CD14-positive monocyte (primary cell): ENCODE results near the gene TSSK2. TPM values are rescaled to one million over a fixed set of nuclear protein-coding genes. Genes with fewer than 3 reads are reported as not detected.

Experiments
- DNase-seq, 3 donors: peaks; one replicate each; pipeline ENCODE4 v3.0.0-alpha.2; 2011 to 2022
- H2AFZ ChIP-seq: 2 replicates; pipeline ENCODE4 v1.6.0; 2012; ENCODE audit warnings: mild to moderate bottlenecking, low read depth, low read length, inconsistent platforms; ENCODE audit not compliant: insufficient read depth, poor library complexity, severe bottlenecking
- H3K27ac ChIP-seq, 2 donors: 1 replicate in 1 of 2; 2 replicates in 1 of 2; pipeline ENCODE4 v1.5.1; 2012 to 2013; ENCODE audit warnings: low read length in 2 of 2, control low read depth in 1 of 2, inconsistent platforms in 1 of 2, low read depth in 1 of 2, mild to moderate bottlenecking in 1 of 2
- H3K27me3 ChIP-seq, 2 donors: one replicate each; pipeline versions ENCODE4 v1.6.0 to v1.6.1; 2011 to 2013; ENCODE audit warnings: low read length in 2 of 2; ENCODE audit not compliant: control insufficient read depth in 2 of 2, insufficient read depth in 2 of 2
- H3K36me3 ChIP-seq, 2 donors: replicated peaks in 1 of 2; 1 replicate in 1 of 2; 2 replicates in 1 of 2; pipeline versions ENCODE4 v1.5.1 to v1.6.1; 2012 to 2013; ENCODE audit warnings: low read length in 2 of 2, control low read depth in 1 of 2, inconsistent platforms in 1 of 2, mild to moderate bottlenecking in 1 of 2; ENCODE audit not compliant: insufficient read depth in 2 of 2, control insufficient read depth in 1 of 2
- H3K4me1 ChIP-seq, 2 donors: 1 replicate in 1 of 2; 2 replicates in 1 of 2; pipeline versions ENCODE4 v1.5.1 to v1.6.1; 2012 to 2013; ENCODE audit warnings: low read length in 2 of 2, control low read depth in 1 of 2, inconsistent platforms in 1 of 2, mild to moderate bottlenecking in 1 of 2, moderate library complexity in 1 of 2; ENCODE audit not compliant: insufficient read depth in 2 of 2, control insufficient read depth in 1 of 2
- H3K4me2 ChIP-seq: replicated peaks from 2 replicates; pipeline ENCODE3; 2012; ENCODE audit warnings: low read length, moderate library complexity, mild to moderate bottlenecking; ENCODE audit not compliant: poor library complexity, severe bottlenecking; ENCODE audit errors: extremely low read depth
- H3K4me3 ChIP-seq, 3 experiments: fragments of 200-600 bp in 1 of 3; sonication (generic) in 1 of 3; replicated peaks in 1 of 3; 1 replicate in 2 of 3; 2 replicates in 1 of 3; pipeline ENCODE4 v1.5.1; 2011 to 2013; ENCODE audit warnings: low read length in 3 of 3, mild to moderate bottlenecking in 3 of 3, control low read depth in 2 of 3, low read depth in 2 of 3, inconsistent platforms in 1 of 3, moderate library complexity in 1 of 3
- H3K79me2 ChIP-seq: 2 replicates; pipeline ENCODE4 v1.6.0; 2012; ENCODE audit warnings: mild to moderate bottlenecking, control low read depth, inconsistent platforms, low read length, moderate library complexity; ENCODE audit not compliant: insufficient read depth
- H3K9ac ChIP-seq: 2 replicates; pipeline ENCODE4 v1.6.0; 2017; ENCODE audit warnings: low read length, mild to moderate bottlenecking; ENCODE audit not compliant: insufficient read depth, poor library complexity, severe bottlenecking
- H3K9me3 ChIP-seq, 2 donors: replicated peaks in 1 of 2; 1 replicate in 1 of 2; 2 replicates in 1 of 2; pipeline versions ENCODE4 v1.5.1 to v1.6.1; 2012 to 2013; ENCODE audit warnings: low read length in 2 of 2, control low read depth in 1 of 2; ENCODE audit not compliant: control insufficient read depth in 1 of 2, insufficient read depth in 1 of 2
- H4K20me1 ChIP-seq: 2 replicates; pipeline ENCODE4 v1.6.0; 2012; ENCODE audit warnings: mild to moderate bottlenecking, low read length, control low read depth, moderate library complexity; ENCODE audit not compliant: insufficient read depth
- H3K27ac Mint-ChIP-seq, 7 donors: one replicate each; pipeline ENCODE4 v1.8.0; 2020; ENCODE audit warnings: mild to moderate bottlenecking in 7 of 7, mixed read lengths in 7 of 7, moderate library complexity in 6 of 7, inconsistent platforms in 2 of 7
- H3K27me3 Mint-ChIP-seq, 3 donors: one replicate each; pipeline ENCODE4 v1.8.0; 2021 to 2022; ENCODE audit warnings: low read depth in 3 of 3, mild to moderate bottlenecking in 3 of 3, mixed read lengths in 3 of 3, moderate library complexity in 3 of 3, inconsistent platforms in 1 of 3
- H3K36me3 Mint-ChIP-seq, 2 donors: one replicate each; pipeline ENCODE4 v1.8.0; 2020; ENCODE audit warnings: mixed read lengths in 2 of 2, inconsistent platforms in 1 of 2, mild to moderate bottlenecking in 1 of 2
- H3K4me1 Mint-ChIP-seq: one replicate; pipeline ENCODE4 v1.8.0; 2020; ENCODE audit warnings: mild to moderate bottlenecking, mixed read lengths
- H3K4me3 Mint-ChIP-seq, 2 donors: one replicate each; pipeline ENCODE4 v1.8.0; 2020; ENCODE audit warnings: mild to moderate bottlenecking in 2 of 2, mixed read lengths in 2 of 2, moderate library complexity in 1 of 2
- H3K9me3 Mint-ChIP-seq, 7 donors: one replicate each; pipeline ENCODE4 v1.8.0; 2020 to 2022; ENCODE audit warnings: mixed read lengths in 7 of 7, mild to moderate bottlenecking in 6 of 7, moderate library complexity in 6 of 7, inconsistent platforms in 2 of 7
- WGBS: methylation state at CpG from one replicate; pipeline ENCODE4 v1.1.5; 2013; ENCODE audit warnings: missing lambda C conversion rate; ENCODE audit not compliant: insufficient coverage; 5-methylcytosine and 5-hydroxymethylcytosine counted together
- intact Hi-C, 2 donors: fragments of 100-400 bp; cut with micrococcal nuclease; formaldehyde crosslinking; loops; one replicate each; pipeline versions ENCODE4 v1.15.0 to v1.15.1; 2023
- polyA plus RNA-seq, 3 donors: library from polyadenylated mRNA; depleted of rRNA in 1 of 3; unstranded in 2 of 3; stranded (reverse) in 1 of 3; fragments of 300-500 nt in 2 of 3; fragments of >200 nt in 1 of 3; fragmentation: Illumina TruSeq in 2 of 3; gene quantifications; 1 replicate in 2 of 3; 2 replicates in 1 of 3; pipeline ENCODE4 v1.2.3, GENCODE V29; 2012 to 2021
- TF ChIP-seq, protein P1 (sequence below): fragments of 200-600 bp; IDR thresholded peaks from one replicate; pipeline ENCODE4 v1.8.0; 2022; ENCODE audit warnings: antibody characterized with exemption, mild to moderate bottlenecking

TSSK2 gene
- polyA plus RNA-seq, 3 donors: 0.04 TPM; not detected in 2

DNA sequence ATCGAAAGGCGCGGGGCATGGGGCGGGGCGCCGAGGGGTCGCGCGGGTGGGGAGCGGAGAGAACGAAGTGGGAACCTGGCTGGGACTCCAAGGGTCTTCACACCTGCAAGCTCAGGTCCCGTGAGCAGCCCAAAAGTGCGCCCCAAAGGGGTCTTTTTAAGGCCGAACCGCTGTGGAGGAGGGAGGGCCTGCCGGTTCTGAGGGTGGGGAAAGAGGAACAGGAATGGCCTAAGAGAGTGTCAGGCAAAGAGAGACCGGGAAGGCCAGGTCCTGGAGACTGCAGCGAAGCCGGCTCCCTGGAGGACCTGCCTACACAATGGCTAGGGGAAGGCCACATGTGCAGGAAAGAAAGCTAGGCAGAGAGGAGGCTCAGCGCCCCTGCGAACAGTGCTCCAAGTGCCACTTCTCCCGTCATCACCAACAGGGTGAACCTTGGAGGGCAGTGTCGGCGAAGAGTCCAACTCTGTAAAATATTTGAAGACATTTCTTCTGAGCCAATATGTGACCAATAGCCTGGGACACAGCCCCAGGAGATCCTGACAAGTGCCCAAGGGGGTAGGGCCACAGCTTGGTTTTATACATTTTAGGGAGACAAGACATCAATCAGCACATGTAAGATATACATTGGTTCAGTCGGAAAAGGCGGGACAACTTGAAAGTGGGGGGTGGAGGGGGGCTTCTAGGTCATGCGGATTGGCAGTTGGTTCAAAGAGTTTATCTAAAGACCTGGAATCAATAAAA, 8.2 kb upstream of the TSSK2 start:
- Mint-ChIP-seq H3K27ac (peak overlapping the region; percentile 76 to 97 (median 89)), H3K9me3 (peaks cover 0 to 3% (median 0%) of the 10 kb centered on the region in 7 donors), H3K4me3 (peak overlapping the region; percentile 85 to 92), H3K36me3 (peaks cover 2 to 25% of the 10 kb centered on the region in 2 donors), H3K27me3 (peaks cover 1 to 7% (median 5%) of the 10 kb centered on the region in 3 donors), H3K4me1 (peaks cover 43% of the 10 kb centered on the region)
- peaks cover 40 to 44% of the 10 kb centered on the region in 2 donors for H3K4me1 ChIP-seq
- TF ChIP-seq, protein P1, sequence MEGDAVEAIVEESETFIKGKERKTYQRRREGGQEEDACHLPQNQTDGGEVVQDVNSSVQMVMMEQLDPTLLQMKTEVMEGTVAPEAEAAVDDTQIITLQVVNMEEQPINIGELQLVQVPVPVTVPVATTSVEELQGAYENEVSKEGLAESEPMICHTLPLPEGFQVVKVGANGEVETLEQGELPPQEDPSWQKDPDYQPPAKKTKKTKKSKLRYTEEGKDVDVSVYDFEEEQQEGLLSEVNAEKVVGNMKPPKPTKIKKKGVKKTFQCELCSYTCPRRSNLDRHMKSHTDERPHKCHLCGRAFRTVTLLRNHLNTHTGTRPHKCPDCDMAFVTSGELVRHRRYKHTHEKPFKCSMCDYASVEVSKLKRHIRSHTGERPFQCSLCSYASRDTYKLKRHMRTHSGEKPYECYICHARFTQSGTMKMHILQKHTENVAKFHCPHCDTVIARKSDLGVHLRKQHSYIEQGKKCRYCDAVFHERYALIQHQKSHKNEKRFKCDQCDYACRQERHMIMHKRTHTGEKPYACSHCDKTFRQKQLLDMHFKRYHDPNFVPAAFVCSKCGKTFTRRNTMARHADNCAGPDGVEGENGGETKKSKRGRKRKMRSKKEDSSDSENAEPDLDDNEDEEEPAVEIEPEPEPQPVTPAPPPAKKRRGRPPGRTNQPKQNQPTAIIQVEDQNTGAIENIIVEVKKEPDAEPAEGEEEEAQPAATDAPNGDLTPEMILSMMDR: no peak
- peaks cover 0 to 11% of the 10 kb centered on the region in 2 donors for H3K36me3 ChIP-seq
- peak overlapping the region; percentile 93 for H2AFZ ChIP-seq
- H3K27me3 ChIP-seq: no peaks in the 10 kb centered on the region
- peak overlapping the region; percentile 14 to 74 for H3K27ac ChIP-seq
- DNase-seq: peak in 2 of 3 donors; percentile 17 to 45
- 14% methylated on average over 22 of the region's 27 CpGs for WGBS
- intact Hi-C loops: loop anchor here (1.0 to 5.0 kb wide), 5 partner anchors 14 to 170 kb away; partner anchors contain the start of genes CLTCL1 (in 1 of the 2) and ESS2 (in 1 of the 2)
- H3K9ac ChIP-seq: peak overlapping the region; percentile 89
- H3K79me2 ChIP-seq: peaks cover 43% of the 10 kb centered on the region
- H3K9me3 ChIP-seq: no peaks in the 10 kb centered on the region
- H4K20me1 ChIP-seq: peaks cover 35% of the 10 kb centered on the region
- H3K4me2 ChIP-seq: peak overlapping the region; percentile 92
- H3K4me3 ChIP-seq: peak overlapping the region; percentile 43 to 91 (median 67)

DNA sequence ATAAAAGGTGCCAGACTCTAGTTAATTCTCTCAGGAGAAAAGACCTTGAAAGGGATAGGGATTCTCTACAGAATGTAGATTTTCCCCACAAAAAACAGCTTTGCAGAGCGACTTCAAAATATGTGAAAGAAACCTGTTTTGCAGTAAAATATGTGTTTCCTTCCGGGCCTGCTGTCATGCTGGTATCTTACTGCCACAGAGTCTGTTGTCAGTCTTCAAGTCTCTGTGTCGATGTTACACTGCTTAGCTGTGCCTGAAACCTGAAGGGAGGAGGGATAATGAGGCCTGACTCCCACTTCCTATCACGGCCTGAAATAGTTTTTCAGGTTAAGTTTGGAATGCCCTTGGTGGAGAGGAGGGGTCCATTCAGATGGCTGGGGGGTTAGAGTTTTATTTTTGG, 7.2 kb upstream of the TSSK2 start:
- H3K27ac ChIP-seq: no peak overlapping the region
- no peak overlapping the region for H3K4me2 ChIP-seq
- Mint-ChIP-seq H3K27me3 (peaks cover 1 to 7% (median 5%) of the 10 kb centered on the region in 3 donors), H3K4me1 (peaks cover 33% of the 10 kb centered on the region), H3K36me3 (peaks cover 0 to 19% of the 10 kb centered on the region in 2 donors), H3K4me3 (no peak overlapping the region), H3K27ac (no peak overlapping the region), H3K9me3 (peaks cover 0 to 3% (median 0%) of the 10 kb centered on the region in 7 donors)
- peaks cover 32 to 33% of the 10 kb centered on the region in 2 donors for H3K4me1 ChIP-seq
- intact Hi-C loops: loop anchor here (2.0 to 5.0 kb wide), 4 partner anchors 21 to 169 kb away; partner anchors contain the start of genes CLTCL1 (in 1 of the 2) and ESS2 (in 1 of the 2)
- 100% methylated on average over 2 of the region's 4 CpGs for WGBS
- no peak overlapping the region for H2AFZ ChIP-seq
- H4K20me1 ChIP-seq: peaks cover 25% of the 10 kb centered on the region
- H3K4me3 ChIP-seq: no peak overlapping the region
- H3K9ac ChIP-seq: no peak overlapping the region
- no peaks in the 10 kb centered on the region for H3K27me3 ChIP-seq
- H3K79me2 ChIP-seq: peaks cover 33% of the 10 kb centered on the region
- no peaks in the 10 kb centered on the region for H3K9me3 ChIP-seq
- DNase-seq: no peak
- H3K36me3 ChIP-seq: peaks cover 0 to 4% of the 10 kb centered on the region in 2 donors
- TF ChIP-seq, protein P1: no peak
